GM20431 (cell line): ENCODE results near the gene CARM1.

Source experiments
- in situ Hi-C: fragments of 300-500 bp; cut with MseI, MboI; formaldehyde crosslinking; loops from one replicate; pipeline ENCODE4 v1.15.0; 2020; ENCODE audit warnings: low sequenced_read_pairs; ENCODE audit not compliant: unreplicated experiment

CARM1 gene

DNA sequence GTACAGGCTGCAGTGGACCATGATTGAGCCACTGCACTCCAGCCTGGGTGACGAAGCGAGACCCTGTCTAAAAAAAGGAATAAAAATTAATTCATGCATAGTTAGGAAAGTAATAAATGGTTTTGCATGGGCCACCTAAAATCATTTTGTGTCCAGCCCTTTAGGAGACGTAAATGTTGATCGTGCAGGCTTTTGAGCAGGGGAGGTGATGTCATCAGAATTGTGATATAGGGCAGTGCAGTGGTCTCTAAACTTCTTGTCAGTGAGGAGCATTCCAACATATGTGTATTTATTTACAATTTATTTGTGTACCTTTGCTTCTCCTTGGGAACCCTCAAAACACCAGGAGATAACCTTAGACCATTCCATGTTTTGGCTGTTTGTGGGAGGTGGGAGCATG is 92.5 kb downstream of the CARM1 start:
- in situ Hi-C loops: no loop called here

DNA sequence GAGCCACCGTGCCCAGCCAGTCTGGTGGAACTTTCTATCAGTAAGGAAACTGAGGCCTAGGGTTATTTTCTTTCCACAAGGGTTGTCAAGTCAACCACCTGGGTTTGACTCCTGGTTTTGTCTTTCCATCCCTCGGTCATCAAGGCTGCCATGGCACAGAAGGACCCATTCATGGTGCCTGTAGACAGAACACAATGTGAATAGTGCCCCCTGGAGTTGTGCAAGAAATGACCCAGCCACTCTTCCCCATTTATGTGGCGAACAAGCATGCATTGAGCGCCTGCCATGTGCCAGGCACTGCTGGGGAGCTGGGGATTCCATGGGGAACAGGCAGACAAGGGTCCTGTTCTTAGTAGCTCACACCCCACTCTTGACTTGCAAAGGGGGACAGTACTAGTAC is 93.5 kb downstream of the CARM1 start:
- in situ Hi-C loops: no loop called here

DNA sequence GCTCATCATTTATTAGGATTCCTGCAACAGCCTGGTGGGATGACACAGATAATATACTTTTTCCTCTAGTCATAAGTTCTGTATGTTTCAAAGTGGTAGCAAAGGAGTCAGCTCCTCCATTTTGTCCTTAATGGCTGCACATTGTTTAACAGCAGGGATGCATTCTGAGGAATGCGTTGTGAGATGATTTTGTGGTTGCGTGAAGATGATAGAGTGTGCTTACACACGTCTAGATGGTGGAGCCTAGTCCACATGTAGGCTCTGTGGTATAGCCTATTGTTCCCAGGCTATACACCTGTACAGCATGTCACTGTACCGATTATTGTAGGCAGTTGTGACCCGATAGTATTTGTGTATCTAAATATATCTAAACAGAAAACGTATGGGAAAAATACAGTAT is 94.0 kb downstream of the CARM1 start:
- in situ Hi-C loops: no loop called here

DNA sequence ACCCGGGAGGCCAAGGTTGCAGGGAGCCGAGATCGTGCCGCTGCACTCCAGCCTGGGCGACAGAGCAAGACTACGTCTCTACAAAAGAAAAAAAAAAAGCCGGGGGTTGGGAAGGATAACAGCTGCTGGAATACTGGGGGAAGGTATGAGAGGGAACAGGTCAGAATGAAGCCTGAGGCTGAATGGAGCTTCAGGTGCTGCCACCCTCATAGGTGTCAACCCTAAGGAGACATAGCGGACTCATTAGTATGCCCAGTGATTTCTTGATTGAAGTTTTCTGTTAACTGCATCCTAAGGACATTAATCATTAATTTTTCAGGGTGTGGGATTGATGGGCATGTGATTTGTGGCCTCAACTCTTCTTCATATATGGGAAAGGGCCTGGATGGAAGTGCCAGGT is 95.5 kb downstream of the CARM1 start:
- in situ Hi-C loops: no loop called here

DNA sequence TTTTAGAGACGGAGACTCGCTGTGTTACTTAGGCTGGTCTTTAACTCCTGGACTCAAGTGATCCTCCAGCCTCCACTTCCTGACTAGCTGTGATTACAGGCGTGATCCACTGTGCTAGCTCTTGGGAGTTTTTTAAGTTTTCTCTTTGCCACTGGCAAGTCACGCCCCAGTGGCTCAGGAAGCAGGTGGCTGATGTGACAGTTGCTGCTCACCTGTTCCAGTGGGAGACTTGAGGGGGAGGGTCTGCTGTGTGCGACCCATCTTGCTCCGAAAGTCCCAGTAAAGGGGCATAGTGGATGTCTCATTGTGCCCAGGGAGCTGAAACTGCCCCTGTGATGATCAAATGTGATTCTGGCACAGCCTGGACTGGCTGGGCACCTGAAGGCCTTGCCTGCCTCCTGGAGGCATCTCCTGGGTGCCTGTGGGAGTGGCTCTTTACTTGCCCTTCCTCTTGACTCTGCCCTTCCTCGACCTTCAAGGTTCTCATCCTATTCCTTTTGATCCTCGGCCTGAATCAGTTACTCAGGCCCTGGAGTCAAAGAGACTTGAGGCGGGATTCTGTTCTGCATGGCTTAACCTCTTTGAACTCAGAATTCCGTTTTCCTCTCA is 97.3 kb downstream of the CARM1 start:
- in situ Hi-C loops: no loop called here

DNA sequence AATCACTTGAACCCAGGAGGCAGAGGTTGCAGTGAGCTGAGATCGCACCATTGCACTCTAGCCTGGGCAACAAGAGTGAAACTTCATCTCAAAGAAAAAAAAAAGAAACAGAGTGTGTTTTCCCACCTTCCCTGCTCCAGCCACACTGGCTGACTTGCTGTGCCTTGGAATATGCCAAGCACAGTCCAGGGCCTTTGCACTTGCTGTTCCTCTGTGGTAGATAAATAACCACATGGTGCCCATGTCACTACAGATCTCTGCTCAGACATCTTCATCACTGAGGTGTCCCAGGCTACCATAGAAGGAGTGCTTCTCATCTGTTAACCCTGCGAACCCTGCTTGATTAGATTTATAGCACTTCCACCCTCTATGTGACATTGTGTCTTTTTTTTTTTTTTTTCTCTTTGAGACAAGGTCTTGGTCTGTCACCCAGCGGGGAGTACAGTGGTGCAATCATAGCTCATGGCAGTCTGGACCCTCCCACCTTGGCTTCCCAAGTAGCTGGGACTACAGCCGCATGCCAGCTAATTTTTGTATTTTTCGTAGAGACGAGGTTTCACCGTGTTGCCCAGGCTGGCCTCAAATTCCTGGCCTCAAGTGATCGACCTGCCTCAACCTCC is 99.9 kb downstream of the CARM1 start:
- in situ Hi-C loops: no loop called here
